Sigmoid colon (tissue), 4 donors: ENCODE results near the gene RPS5.

Experiments used
- POLR2AphosphoS5 ChIP-seq, 4 donors: sonication (generic); formaldehyde crosslinking; IDR thresholded peaks; one replicate each; pipeline ENCODE4 v1.6.1; 2017; ENCODE audit warnings: antibody characterized with exemption in 4 of 4
- TF ChIP-seq, protein P1 (sequence below), 4 experiments: fragments of 450-650 bp in 3 of 4; fragments of 200-600 bp in 1 of 4; IDR thresholded peaks; one replicate each; pipeline ENCODE4 v1.5.1; 2016 to 2019; ENCODE audit warnings: antibody characterized with exemption in 4 of 4, mild to moderate bottlenecking in 3 of 4, moderate library complexity in 2 of 4

- TF ChIP-seq, protein P1, sequence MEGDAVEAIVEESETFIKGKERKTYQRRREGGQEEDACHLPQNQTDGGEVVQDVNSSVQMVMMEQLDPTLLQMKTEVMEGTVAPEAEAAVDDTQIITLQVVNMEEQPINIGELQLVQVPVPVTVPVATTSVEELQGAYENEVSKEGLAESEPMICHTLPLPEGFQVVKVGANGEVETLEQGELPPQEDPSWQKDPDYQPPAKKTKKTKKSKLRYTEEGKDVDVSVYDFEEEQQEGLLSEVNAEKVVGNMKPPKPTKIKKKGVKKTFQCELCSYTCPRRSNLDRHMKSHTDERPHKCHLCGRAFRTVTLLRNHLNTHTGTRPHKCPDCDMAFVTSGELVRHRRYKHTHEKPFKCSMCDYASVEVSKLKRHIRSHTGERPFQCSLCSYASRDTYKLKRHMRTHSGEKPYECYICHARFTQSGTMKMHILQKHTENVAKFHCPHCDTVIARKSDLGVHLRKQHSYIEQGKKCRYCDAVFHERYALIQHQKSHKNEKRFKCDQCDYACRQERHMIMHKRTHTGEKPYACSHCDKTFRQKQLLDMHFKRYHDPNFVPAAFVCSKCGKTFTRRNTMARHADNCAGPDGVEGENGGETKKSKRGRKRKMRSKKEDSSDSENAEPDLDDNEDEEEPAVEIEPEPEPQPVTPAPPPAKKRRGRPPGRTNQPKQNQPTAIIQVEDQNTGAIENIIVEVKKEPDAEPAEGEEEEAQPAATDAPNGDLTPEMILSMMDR (IDR thresholded peaks at IDR 0.05) = no peak
- no peak for TF ChIP-seq POLR2AphosphoS5 (IDR thresholded peaks at IDR 0.05)
Measured at GRCh38 chr19:58385313-58385890, 1.7 kb upstream of the RPS5 start.
